NCI-H748 (cell line): ENCODE results near the gene PNMA1.

ENCODE experiments used
- DNase-seq: peaks from one replicate; lab custom pipeline; 2025; ENCODE audit not compliant: unreplicated experiment; lab: John Stamatoyannopoulos, UW

PNMA1 gene

GRCh38 chr14:73739174-73739898, 25.2 kb upstream of the PNMA1 start:
- no peak for DNase-seq

DNA sequence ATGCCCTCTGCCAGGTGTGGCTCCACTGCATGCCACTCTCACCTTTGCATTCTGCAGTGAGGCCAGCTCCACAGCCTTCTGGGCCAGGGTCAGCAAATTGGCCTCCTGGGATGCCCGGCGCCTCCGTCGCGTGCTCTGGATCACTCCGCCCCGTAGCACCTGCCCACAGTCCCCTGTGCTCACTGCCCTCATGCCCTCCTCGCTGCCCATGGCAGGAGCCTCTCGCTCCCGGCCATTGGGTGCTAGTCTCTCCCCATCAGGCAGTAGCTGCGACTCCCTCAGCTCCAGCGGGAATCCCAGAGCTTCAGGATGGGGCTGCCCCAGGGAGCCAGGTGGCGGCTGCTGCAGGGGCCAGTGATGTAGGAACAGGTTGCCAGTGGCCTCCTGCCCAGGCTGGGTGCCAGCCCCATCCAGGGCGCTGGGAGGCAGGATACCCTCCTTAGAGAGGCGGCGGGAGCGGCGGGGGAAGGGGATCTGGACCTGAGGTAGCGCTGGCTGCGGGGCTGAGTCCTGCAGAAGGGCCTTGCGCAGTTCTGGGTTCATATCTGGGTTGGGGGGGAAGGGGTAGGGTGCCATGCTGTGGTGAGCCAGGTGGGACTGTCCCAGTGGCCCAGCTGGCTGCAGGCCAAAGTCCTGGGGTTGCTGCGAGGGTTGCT, 24.5 kb upstream of the PNMA1 start:
- no peak for DNase-seq

GRCh38 chr14:73736842-73737241, 22.7 kb upstream of the PNMA1 start:
- no peak for DNase-seq

DNA sequence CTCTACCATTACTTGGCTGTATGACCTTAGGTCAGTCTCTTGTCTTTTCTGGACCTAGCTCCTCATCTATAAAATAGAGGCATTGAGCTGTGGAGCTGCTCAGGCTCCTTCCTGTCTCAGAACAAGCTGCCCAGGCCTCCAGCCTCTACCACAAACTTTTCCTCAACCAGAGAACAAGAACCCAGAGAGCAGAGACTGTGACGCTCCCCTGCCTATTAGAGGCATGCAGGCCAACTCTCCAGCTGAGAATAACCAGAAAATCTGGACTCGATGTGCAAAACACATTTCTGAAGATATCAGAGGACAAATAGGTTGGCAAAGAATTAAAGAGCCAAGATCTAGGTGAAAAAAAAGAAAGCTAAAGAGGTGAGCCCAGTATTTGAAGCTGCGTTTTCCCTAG, 17.8 kb upstream of the PNMA1 start:
- DNase-seq = no peak

DNA sequence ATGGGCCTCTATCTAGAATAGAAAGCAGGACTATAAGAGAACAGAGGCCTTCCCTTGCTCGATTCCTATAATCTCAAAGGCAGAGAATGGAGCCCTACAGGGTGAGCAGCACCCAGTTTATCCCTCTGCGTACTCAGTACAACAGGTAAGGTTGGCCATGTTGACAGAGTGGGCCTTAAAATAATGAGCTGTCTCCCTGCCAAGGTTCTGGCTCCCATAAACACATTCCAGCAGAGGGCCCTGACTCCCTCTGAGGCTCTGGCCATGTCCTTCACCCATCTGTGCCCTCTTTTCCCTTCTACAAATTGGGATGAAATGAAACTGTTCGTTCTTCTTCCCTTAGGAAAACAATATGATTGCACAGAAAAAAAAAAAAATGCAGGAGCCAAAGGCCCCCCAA, 16.9 kb upstream of the PNMA1 start:
- DNase-seq = no peak

DNA sequence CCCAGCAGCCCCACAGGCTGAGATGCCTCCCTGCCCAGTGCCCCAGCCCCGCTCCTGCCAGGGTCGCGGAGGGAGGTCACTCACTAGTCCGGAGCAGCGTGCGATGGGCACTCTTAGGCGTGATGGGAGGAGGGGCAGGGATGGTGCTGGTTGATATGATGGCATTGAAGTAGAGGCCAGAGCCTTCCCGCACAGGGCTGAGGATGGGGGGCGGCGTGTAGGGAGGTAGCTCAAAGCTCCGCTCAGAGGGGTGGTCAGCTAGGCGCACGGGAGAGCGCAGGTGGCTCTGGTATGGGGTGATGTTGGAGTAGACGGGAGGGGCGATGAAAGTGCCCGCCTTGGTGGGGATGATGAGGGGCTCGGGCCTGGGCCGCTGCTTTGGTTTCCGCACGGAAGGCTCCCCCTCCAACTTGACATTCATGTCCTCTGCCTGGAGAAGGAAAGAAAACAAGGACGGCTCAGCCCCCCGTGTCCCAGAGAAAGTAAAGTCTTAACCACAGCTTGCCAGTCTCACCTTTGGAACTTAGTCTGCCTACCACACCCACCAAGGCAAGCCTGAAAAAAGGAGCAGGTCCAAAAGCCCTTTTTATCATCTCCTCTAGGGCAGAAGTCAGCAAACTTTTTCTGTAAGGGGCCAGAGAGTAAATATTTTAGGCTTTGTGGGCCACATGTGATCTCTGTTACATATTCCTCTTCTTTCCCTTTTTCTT, 15.5 kb upstream of the PNMA1 start:
- no peak for DNase-seq

- peak; percentile 65 for DNase-seq
These were observed 14.6 kb upstream of the PNMA1 start for GRCh38 chr14:73728717-73729330.

DNA sequence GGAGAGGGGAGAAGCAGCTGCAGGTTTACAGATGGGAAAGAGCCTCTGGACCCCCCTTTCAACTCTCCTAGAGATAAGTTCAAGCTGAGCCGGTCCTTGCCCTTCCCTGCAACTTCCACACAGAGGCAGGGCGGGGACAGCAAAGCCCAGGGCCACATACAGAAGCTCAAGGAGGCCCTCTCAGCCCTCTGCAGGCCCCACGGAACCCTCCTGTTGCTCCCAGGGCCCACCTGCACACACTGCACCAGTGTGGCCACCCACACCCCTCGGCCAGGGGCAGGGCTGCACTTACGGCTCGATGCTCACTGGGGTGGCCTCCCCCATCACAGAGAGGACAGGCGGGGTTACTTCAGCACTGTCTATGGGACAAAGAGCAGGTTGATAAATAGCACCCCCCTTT, 13.0 kb upstream of the PNMA1 start:
- DNase-seq = no peak

GRCh38 chr14:73726025-73726961, 12.1 kb upstream of the PNMA1 start:
- no peak for DNase-seq

DNA sequence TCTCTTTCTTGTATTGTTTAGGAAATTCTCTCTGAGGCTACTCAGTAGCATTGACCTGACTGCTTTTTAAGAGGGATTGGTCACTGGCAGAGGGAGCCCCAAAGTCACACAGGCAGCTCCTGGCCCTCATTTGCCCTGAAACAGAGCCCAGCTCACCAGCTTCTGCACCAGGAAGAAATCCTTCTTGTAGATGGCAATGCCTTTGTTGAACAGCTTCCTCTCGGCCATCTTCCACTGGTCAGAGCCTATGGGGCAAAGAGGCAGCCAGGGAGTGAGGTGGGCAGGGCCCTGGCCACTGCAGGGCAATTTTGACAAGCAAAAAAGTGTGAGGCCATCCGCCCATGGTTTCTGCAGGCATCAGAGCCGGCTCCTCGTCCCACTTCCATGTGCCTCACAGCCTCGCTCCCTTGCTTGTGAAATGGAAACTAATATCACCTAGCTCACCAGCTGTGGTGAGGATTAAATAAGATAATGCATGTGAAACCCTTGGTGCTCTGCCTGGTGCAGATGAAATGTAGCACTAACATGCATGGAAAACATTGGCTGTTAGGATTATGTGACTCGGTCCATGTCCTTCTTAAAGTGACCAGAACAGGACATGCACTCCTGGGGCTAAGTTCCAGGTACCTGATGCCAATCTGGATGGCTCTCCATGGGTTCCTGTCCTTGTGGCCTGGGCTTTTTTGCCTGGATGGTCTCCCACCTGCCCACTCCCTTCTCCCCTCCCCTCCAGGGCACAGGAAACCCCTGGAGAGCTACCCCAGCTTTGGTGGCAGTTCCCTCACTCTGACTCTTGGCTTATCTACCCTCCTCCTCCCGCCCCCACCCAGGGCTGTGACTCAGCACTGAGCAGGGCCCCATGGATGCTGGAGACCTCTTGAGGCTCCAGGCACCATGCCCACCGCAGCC, 11.2 kb upstream of the PNMA1 start:
- DNase-seq = no peak

GRCh38 chr14:73724696-73725095, 10.5 kb upstream of the PNMA1 start:
- DNase-seq = no peak

- DNase-seq = no peak
These were observed 9.8 kb upstream of the PNMA1 start for GRCh38 chr14:73723797-73724661.

DNA sequence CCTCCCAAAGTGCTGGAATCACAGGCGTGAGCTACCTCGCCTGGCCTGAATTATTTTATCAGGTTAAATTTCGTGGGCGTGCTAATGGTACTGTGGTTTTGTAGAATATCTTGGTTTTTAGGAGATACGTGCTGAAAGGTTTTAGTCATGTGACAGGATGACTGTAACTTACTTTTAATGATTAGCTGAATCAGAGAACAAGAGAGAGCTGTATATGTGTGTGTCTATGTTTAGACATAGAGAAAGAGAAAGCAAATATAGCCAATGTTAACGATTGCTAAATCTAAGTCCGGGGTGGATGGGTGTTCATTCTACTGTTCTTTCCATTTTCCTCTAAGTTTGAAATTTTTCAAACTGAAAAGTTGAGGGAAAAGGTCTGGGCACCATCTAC, 9.2 kb upstream of the PNMA1 start:
- DNase-seq = no peak

DNA sequence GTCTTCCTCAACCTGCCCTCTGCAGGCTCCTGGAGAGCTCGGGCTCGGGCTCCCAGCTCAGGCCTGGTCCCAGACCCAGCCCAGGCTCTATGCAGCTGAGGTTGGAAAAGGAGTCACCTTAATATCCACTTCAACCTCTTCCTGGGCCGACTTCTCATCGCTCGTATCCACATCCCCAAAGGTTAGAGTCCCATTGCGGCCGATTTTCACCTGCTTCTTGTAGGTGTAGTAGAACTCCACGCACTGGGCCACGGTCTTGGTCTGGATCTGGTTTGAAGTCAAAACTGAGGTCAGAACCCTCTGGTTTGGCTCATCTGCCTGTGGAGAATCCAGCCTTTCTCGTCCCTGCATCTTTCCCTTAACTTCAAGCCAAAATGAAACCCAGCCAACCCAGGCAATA, 8.4 kb upstream of the PNMA1 start:
- no peak for DNase-seq

DNA sequence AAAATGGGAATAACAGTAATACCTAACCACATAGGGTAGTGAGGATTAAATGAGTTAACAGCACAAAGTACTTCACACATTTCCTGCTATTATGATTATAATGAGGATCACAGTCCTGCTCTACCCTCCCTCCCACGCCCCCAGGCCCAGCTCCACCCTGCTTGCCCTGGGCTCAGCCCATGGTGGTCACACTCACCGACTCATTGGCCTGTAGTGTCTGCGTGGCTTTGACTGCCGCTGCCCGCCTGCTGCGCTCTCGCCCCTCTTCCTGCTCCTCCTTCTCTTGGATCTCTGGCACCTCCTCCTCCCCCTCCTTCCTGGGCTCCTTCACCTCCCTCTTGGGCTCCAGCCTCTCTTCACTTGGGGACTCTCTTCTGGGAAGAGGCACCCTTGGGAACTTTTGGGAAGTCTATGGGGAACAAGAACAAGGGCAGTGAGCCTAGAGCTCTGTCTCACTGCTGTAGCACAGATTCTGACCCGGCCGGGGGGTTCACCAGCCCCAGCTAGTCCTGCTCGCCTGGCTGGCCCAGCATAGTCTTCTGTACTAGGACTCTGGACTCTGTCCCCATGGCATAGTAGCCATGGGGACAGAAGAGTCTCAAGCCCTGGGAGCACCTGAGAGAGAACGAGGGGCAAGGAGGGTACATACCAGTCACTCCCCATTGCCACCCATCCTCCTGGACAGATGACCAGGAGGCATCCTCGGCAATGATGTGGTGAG, 7.1 kb upstream of the PNMA1 start:
- no peak for DNase-seq

DNA sequence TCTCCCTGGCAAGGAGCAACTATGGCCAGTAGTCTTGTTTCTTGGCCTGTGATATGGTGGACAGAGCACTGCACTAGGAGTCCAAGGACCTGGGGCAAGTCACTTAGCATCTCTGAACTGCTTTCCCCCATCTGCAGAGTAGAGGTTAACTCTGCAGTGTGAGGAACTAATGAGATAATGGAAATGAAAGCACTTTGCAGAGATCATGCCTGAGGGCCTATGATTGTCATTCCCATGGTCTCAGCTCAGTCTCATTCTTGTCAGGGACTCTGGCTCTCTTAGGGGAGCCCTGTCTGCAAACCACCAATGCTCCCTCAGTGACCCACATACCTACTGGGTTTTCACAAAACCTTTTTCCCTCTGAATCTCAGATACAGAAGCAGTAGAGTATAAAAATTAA, 6.5 kb upstream of the PNMA1 start:
- DNase-seq = no peak

DNA sequence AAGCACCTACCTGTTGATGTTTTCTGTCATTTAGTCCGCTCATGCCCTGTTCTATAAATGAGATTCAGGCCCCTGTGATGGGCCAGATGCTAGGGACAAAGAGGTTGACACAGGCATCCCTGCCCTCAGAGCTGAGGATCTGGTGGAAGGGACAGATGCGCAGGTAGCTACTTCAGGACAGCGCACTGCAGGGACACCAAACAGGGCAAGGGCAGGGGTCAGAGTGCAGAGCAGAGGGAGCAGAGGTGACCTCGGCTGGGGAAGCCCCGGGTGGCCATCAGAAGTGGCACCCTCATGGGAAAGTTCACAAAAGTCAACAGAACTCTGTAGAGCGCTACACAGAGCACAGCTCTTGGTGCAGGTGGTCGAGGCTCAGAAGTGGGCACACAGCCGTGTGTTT, 5.6 kb upstream of the PNMA1 start:
- DNase-seq = no peak

- no peak for DNase-seq
These were observed 5.2 kb upstream of the PNMA1 start for GRCh38 chr14:73719361-73719760.
